Nephron progenitor cell (in vitro differentiated cells): ENCODE measurements around the gene HTR3E.

ENCODE experiments used
- DNase-seq: peaks from one replicate; pipeline ENCODE4 v3.0.0; 2021
- H3K27ac Mint-ChIP-seq: 2 replicates; pipeline ENCODE4 v1.8.0; 2021; ENCODE audit warnings: mild to moderate bottlenecking, moderate library complexity, mixed read lengths
- H3K27me3 Mint-ChIP-seq: 2 replicates; pipeline ENCODE4 v1.8.0; 2021; ENCODE audit warnings: mild to moderate bottlenecking, low read depth, mixed read lengths; ENCODE audit not compliant: poor library complexity
- H3K36me3 Mint-ChIP-seq: 2 replicates; pipeline ENCODE4 v1.8.0; 2021; ENCODE audit warnings: low read depth, mixed read lengths
- H3K4me1 Mint-ChIP-seq: 2 replicates; pipeline ENCODE4 v1.8.0; 2021; ENCODE audit warnings: mixed read lengths
- H3K4me3 Mint-ChIP-seq: 2 replicates; pipeline ENCODE4 v1.8.0; 2021; ENCODE audit warnings: mild to moderate bottlenecking, moderate library complexity, mixed read lengths
- H3K9me3 Mint-ChIP-seq: 2 replicates; pipeline ENCODE4 v1.8.0; 2021; ENCODE audit warnings: mild to moderate bottlenecking, moderate library complexity, mixed read lengths
- TF ChIP-seq, protein P1 (sequence below): fragments of 200-600 bp; sonication (generic); IDR thresholded peaks from 2 replicates; pipeline ENCODE4 v1.5.0; 2021; ENCODE audit warnings: antibody characterized with exemption

HTR3E gene

DNA sequence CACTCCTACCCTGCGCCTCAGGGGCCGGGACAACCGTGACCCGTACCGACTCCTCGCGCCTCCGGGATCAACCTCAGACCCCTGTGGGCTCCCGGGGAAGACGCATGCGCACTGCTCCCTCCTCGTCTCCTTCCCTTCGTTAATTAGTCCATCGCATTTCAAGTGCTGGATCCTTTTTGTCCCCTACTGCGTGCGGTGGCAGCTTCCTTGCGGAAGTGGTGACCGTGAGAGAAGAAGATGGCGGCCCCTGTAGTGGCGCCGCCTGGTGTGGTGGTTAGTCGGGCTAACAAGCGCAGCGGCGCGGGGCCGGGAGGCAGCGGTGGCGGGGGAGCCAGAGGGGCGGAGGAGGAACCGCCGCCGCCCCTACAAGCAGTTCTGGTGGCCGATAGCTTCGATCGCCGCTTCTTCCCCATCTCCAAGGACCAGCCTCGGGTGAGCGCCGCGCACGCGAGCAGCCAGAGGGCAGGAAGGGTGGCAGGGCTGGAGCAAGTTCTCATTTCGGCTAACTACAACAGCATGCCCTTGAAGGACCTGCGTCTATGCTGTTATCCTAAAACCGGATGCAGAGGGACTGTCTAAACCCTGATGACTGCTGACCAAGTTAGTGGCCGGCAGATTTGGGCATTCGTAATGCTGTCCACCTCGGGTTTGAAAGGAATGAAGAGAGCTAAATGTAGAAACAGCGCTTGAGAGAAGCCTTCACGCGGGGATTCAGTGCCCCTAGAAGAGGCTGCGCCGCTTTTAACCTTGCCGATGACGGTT lies 38.5 kb downstream of the HTR3E start, which contains the start of gene EIF2B5:
TSS of gene EIF2B5 (plus strand) at position 210 of the 762 bp plus-strand sequence. CDS start at position 238, 28 bp downstream.
- Mint-ChIP-seq H3K27ac (peak within 1 kb of the TSS; percentile 90), H3K4me1 (peaks cover 40% of the 10 kb centered on the region), H3K27me3 (peaks cover 14% of the 10 kb centered on the region), H3K9me3 (no peaks in the 10 kb centered on the region), H3K36me3 (peaks cover 13% of the 10 kb centered on the region), H3K4me3 (peak within 1 kb of the TSS; percentile 99)
- TF ChIP-seq, protein P1, sequence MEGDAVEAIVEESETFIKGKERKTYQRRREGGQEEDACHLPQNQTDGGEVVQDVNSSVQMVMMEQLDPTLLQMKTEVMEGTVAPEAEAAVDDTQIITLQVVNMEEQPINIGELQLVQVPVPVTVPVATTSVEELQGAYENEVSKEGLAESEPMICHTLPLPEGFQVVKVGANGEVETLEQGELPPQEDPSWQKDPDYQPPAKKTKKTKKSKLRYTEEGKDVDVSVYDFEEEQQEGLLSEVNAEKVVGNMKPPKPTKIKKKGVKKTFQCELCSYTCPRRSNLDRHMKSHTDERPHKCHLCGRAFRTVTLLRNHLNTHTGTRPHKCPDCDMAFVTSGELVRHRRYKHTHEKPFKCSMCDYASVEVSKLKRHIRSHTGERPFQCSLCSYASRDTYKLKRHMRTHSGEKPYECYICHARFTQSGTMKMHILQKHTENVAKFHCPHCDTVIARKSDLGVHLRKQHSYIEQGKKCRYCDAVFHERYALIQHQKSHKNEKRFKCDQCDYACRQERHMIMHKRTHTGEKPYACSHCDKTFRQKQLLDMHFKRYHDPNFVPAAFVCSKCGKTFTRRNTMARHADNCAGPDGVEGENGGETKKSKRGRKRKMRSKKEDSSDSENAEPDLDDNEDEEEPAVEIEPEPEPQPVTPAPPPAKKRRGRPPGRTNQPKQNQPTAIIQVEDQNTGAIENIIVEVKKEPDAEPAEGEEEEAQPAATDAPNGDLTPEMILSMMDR: no peak
- DNase-seq: peak; percentile 94

- no peaks in the 10 kb centered on the region for H3K9me3 Mint-ChIP-seq
- peaks cover 16% of the 10 kb centered on the region for H3K36me3 Mint-ChIP-seq
- H3K27ac Mint-ChIP-seq: peak overlapping the region; percentile 74
- H3K4me1 Mint-ChIP-seq: peaks cover 40% of the 10 kb centered on the region
- no peak for DNase-seq
- TF ChIP-seq, protein P1: no peak
- peaks cover 14% of the 10 kb centered on the region for H3K27me3 Mint-ChIP-seq
- H3K4me3 Mint-ChIP-seq: peak overlapping the region; percentile 99
Measured at GRCh38 chr3:184135911-184136260, 39.0 kb downstream of the HTR3E start.

DNA sequence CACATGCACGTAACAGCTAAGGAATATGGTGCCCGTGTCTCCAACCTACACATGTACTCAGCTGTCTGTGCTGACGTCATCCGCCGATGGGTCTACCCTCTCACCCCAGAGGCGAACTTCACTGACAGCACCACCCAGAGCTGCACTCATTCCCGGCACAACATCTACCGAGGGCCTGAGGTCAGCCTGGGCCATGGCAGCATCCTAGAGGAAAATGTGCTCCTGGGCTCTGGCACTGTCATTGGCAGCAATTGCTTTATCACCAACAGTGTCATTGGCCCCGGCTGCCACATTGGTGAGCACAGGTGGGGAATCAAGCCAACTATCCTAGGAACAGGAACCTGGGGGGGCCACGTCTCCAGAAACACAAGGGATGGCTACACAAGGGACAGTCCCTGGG lies 43.6 kb downstream of the HTR3E start:
- H3K4me3 Mint-ChIP-seq: no peak overlapping the region
- no peak overlapping the region for H3K27ac Mint-ChIP-seq
- peaks cover 27% of the 10 kb centered on the region for H3K36me3 Mint-ChIP-seq
- no peaks in the 10 kb centered on the region for H3K27me3 Mint-ChIP-seq
- H3K4me1 Mint-ChIP-seq: peaks cover 19% of the 10 kb centered on the region
- no peak for DNase-seq
- H3K9me3 Mint-ChIP-seq: no peaks in the 10 kb centered on the region
- TF ChIP-seq, protein P1: no peak

- no peak for DNase-seq
- TF ChIP-seq, protein P1: no peak
- Mint-ChIP-seq H3K4me3 (no peak overlapping the region), H3K9me3 (no peaks in the 10 kb centered on the region), H3K4me1 (peaks cover under 1% of the 10 kb centered on the region), H3K36me3 (peaks cover 27% of the 10 kb centered on the region), H3K27ac (no peak overlapping the region), H3K27me3 (no peaks in the 10 kb centered on the region)
Measured at GRCh38 chr3:184142199-184142598, 45.3 kb downstream of the HTR3E start.

- H3K36me3 Mint-ChIP-seq: peaks cover 20% of the 10 kb centered on the region
- TF ChIP-seq, protein P1: no peak
- no peaks in the 10 kb centered on the region for H3K4me1 Mint-ChIP-seq
- H3K9me3 Mint-ChIP-seq: no peaks in the 10 kb centered on the region
- H3K4me3 Mint-ChIP-seq: no peak overlapping the region
- H3K27ac Mint-ChIP-seq: peak overlapping the region; percentile 85
- H3K27me3 Mint-ChIP-seq: no peaks in the 10 kb centered on the region
- DNase-seq: no peak
Measured at GRCh38 chr3:184143327-184143726, 46.5 kb downstream of the HTR3E start.

DNA sequence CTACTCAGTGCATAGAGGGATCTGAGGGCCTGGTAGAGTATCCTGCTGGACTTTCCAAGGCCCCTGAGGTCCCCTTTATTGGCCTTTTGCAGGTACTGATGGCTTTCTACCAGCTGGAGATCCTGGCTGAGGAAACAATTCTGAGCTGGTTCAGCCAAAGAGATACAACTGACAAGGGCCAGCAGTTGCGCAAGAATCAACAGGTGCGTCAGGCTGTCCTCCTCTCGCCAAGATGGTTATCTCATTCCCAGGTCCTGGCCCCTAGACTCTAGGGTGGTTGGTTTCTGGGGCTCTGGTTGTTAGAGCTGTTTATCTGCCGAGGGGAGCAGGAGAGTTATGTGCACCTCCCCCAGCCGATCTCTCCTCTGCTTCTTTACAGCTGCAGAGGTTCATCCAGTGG lies 47.6 kb downstream of the HTR3E start:
- no peak overlapping the region for H3K4me3 Mint-ChIP-seq
- no peak for DNase-seq
- H3K4me1 Mint-ChIP-seq: no peaks in the 10 kb centered on the region
- TF ChIP-seq, protein P1: no peak
- H3K27me3 Mint-ChIP-seq: no peaks in the 10 kb centered on the region
- H3K36me3 Mint-ChIP-seq: peaks cover 20% of the 10 kb centered on the region
- peak overlapping the region; percentile 29 for H3K27ac Mint-ChIP-seq
- H3K9me3 Mint-ChIP-seq: no peaks in the 10 kb centered on the region
